ENCODE measurements around the gene SAMD5. TPM values are rescaled to one million over a fixed set of nuclear protein-coding genes. Genes with fewer than 3 reads are reported as not detected.

SAMD5 gene
- 15.8 and 18.6 TPM in 2 replicates for total RNA-seq
- long read RNA-seq, full-length matches to known transcripts = 1 of 3 reads
- long read RNA-seq, partial matches to known transcripts = 0 of 3 reads
- long read RNA-seq, other reads (novel, unspliced or antisense) = 2 of 3 reads

DNA sequence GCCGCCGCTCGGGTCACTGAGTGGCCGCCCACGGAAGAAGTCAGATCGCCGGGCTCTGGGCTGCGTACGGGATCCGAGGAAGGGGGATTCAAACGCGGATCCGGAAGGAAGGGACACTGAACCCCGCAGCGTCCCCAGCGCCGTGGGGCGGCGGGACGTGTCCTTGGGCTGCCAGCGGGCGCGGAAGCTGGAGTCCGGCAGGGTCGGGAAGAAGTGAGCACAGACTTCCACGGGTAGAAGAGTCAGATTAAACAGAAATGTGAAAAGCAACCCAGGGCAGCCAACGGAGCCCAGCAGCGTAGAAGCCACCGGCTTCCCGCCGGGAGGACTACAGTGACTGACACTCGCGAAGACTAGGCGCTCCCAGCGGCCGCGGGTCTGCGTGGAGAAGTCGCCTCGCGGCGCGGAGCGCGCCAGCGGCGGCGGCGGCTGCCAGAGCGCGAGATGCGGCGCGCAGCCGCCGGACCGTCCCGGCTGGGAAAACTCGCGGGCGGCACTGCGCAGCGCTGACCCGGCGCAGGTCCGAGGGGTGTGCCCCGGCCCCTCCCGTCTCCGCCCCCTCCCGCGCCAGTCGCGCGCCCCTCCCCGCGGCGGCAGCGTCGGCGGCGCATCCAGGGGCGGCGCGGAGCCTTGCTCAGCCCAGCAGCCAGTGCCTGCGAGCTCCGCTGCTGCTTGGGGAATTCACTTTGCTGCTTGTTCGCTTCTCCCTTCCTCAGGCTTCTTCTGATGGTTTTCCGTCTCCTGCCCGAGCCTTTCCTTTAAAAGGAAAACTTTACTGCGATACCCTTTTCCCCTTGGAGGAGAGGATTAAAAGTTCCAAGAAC, at the start of gene SAMD5:
TSS of gene SAMD5 (plus strand) at position 649 of the 824 bp plus-strand sequence. CDS start 239 bp downstream, outside the sequence.
- H3K9me3 Mint-ChIP-seq (ENCODE audit: unreplicated experiment) = no peaks in the 10 kb centered on the region
- TF ChIP-seq, protein P1, sequence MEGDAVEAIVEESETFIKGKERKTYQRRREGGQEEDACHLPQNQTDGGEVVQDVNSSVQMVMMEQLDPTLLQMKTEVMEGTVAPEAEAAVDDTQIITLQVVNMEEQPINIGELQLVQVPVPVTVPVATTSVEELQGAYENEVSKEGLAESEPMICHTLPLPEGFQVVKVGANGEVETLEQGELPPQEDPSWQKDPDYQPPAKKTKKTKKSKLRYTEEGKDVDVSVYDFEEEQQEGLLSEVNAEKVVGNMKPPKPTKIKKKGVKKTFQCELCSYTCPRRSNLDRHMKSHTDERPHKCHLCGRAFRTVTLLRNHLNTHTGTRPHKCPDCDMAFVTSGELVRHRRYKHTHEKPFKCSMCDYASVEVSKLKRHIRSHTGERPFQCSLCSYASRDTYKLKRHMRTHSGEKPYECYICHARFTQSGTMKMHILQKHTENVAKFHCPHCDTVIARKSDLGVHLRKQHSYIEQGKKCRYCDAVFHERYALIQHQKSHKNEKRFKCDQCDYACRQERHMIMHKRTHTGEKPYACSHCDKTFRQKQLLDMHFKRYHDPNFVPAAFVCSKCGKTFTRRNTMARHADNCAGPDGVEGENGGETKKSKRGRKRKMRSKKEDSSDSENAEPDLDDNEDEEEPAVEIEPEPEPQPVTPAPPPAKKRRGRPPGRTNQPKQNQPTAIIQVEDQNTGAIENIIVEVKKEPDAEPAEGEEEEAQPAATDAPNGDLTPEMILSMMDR (IDR thresholded peaks at IDR 0.05) = peak; percentile 20
- peak within 1 kb of the TSS; percentile 76 for H3K27ac Mint-ChIP-seq (ENCODE audit: unreplicated experiment)
- H3K27me3 Mint-ChIP-seq (ENCODE audit: unreplicated experiment) = no peaks in the 10 kb centered on the region
- peak within 1 kb of the TSS; percentile 93 for H3K4me3 Mint-ChIP-seq (ENCODE audit: unreplicated experiment)
- H3K36me3 Mint-ChIP-seq (ENCODE audit: unreplicated experiment) = peaks cover 2% of the 10 kb centered on the region
- H3K4me1 Mint-ChIP-seq (ENCODE audit: unreplicated experiment) = peaks cover 28% of the 10 kb centered on the region
- DNase-seq (ENCODE audit: extremely low spot score, unreplicated experiment) = peak; percentile 94

- Mint-ChIP-seq H3K9me3 (ENCODE audit: unreplicated experiment) (peaks cover 4% of the 10 kb centered on the region), H3K4me1 (ENCODE audit: unreplicated experiment) (no peaks in the 10 kb centered on the region)
Observed at GRCh38 chr6:147459780-147460179, 48.7 kb upstream of the SAMD5 start.

DNA sequence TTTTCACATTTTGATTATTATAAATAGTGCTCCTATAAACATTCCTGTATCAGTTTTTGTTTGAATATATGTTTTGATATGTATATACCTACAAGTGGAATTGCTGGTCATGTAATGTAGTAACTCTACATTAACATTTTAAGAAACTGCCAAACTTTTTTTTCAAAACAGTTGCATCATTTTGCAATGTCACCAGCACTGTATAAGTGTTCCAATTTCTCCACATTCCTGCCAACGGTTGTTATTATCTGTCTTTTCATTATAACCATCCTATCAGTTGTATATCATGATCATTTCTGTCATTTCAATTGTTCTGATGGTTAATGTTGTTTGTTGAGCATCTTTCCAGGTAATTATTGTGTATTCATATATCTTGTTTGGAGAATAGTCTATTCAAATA, 44.8 kb upstream of the SAMD5 start:
- peaks cover 4% of the 10 kb centered on the region for H3K9me3 Mint-ChIP-seq (ENCODE audit: unreplicated experiment)

More at GRCh38 chr6:147459780-147460179, 48.7 kb upstream of the SAMD5 start:
- Mint-ChIP-seq H3K27me3 (ENCODE audit: unreplicated experiment) (peaks cover 3% of the 10 kb centered on the region), H3K4me3 (ENCODE audit: unreplicated experiment) (no peak overlapping the region), H3K27ac (ENCODE audit: unreplicated experiment) (no peak overlapping the region), H3K36me3 (ENCODE audit: unreplicated experiment) (peaks cover 1% of the 10 kb centered on the region)
- DNase-seq (ENCODE audit: extremely low spot score, unreplicated experiment) = no peak
- TF ChIP-seq, protein P1 (IDR thresholded peaks at IDR 0.05) = no peak

DNA sequence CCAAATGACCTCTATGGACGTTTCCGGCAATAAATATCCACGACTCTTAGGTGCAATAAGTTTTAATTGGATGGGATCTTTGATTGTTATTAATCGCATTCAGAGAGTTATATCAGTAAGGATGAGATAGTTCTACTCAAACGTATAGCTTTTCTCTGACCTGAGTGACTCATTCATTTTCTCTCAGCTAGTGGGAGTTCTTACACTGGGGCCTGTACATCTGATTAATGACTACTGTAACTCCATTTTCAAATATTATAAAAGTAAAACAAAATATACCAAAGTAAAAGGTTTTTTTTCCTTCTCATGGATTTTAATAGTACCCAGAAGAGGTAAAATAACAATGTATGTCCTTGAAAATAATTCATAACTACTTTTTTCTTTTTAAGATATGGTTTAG, 41.1 kb upstream of the SAMD5 start:
- TF ChIP-seq, protein P1 (IDR thresholded peaks at IDR 0.05) = no peak
- H3K4me3 Mint-ChIP-seq (ENCODE audit: unreplicated experiment) = no peak overlapping the region
- DNase-seq (ENCODE audit: extremely low spot score, unreplicated experiment) = no peak
- H3K36me3 Mint-ChIP-seq (ENCODE audit: unreplicated experiment) = no peaks in the 10 kb centered on the region
- no peaks in the 10 kb centered on the region for H3K27me3 Mint-ChIP-seq (ENCODE audit: unreplicated experiment)
- no peaks in the 10 kb centered on the region for H3K9me3 Mint-ChIP-seq (ENCODE audit: unreplicated experiment)
- H3K27ac Mint-ChIP-seq (ENCODE audit: unreplicated experiment) = no peak overlapping the region
- H3K4me1 Mint-ChIP-seq (ENCODE audit: unreplicated experiment) = peaks cover 6% of the 10 kb centered on the region

More for the DNA sequence above, 44.8 kb upstream of the SAMD5 start:
- peaks cover 1% of the 10 kb centered on the region for H3K36me3 Mint-ChIP-seq (ENCODE audit: unreplicated experiment)
- H3K4me1 Mint-ChIP-seq (ENCODE audit: unreplicated experiment) = peaks cover 6% of the 10 kb centered on the region
- DNase-seq (ENCODE audit: extremely low spot score, unreplicated experiment) = no peak
- no peak overlapping the region for H3K4me3 Mint-ChIP-seq (ENCODE audit: unreplicated experiment)
- H3K27me3 Mint-ChIP-seq (ENCODE audit: unreplicated experiment) = no peaks in the 10 kb centered on the region
- H3K27ac Mint-ChIP-seq (ENCODE audit: unreplicated experiment) = no peak overlapping the region
- TF ChIP-seq, protein P1 (IDR thresholded peaks at IDR 0.05) = no peak

- Mint-ChIP-seq H3K27me3 (ENCODE audit: unreplicated experiment) (no peaks in the 10 kb centered on the region), H3K36me3 (ENCODE audit: unreplicated experiment) (no peaks in the 10 kb centered on the region), H3K4me3 (ENCODE audit: unreplicated experiment) (no peak overlapping the region), H3K4me1 (ENCODE audit: unreplicated experiment) (peaks cover 6% of the 10 kb centered on the region), H3K27ac (ENCODE audit: unreplicated experiment) (no peak overlapping the region), H3K9me3 (ENCODE audit: unreplicated experiment) (peaks cover 4% of the 10 kb centered on the region)
- TF ChIP-seq, protein P1 (IDR thresholded peaks at IDR 0.05) = no peak
- DNase-seq (ENCODE audit: extremely low spot score, unreplicated experiment) = no peak
Observed at GRCh38 chr6:147467886-147468285, 40.6 kb upstream of the SAMD5 start.

All from osteocyte (in vitro differentiated cells).